Keratinocyte (primary cell): Measurements from ENCODE around the gene THNSL1.

Experiments used
- CTCF ChIP-seq, 3 experiments: IDR thresholded peaks in 1 of 3; conservative IDR thresholded peaks in 1 of 3; optimal IDR thresholded peaks in 1 of 3; 2 replicates in 2 of 3; 3 replicates in 1 of 3; pipeline versions ENCODE3 to v1.5.1; 2011; ENCODE audit warnings: low read length in 3 of 3, mild to moderate bottlenecking in 3 of 3, moderate library complexity in 2 of 3, control low read depth in 1 of 3, inconsistent platforms in 1 of 3; ENCODE audit not compliant: insufficient read depth in 2 of 3; ENCODE audit errors: extremely low read depth in 1 of 3
- EZH2 ChIP-seq: IDR thresholded peaks from one replicate; pipeline ENCODE4 v1.6.1; 2012; ENCODE audit warnings: inconsistent platforms, mild to moderate bottlenecking, low read length, moderate library complexity

DNA sequence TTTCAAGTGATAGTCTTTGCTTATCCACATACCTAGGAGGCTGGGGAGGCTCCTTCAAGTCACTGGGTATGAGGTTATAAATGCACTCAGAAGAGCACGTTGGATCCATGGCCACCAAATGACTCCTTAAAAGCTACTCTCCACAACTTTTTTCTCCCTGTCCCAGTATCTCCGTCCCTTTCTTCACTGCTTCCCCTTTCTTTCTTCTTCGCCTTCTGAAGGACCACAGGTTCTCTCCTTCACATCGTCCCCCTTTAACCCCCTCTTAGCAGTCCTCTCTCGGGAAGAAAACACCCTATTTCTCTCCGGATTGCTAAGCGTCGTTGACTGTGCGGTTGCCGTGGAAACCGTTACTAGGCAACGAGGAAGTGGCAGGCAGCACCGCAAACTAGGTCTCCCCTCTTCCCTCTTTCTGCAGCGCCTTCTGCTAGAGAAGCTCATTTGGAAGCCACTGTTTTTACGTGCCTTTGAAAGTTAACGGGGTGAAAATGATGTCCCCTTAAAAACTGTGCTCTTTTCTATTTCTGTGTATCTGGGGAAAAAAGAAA, 510 bp upstream of the THNSL1 start, which contains the start of gene ENKUR:
- TF ChIP-seq CTCF (optimal IDR thresholded peaks at IDR 0.05 in 1 of 3, IDR thresholded peaks at IDR 0.05 in 1 of 3, conservative IDR thresholded peaks at IDR 0.05 in 1 of 3; ENCODE audit: extremely low read depth in 1 of 3, insufficient read depth in 2 of 3, low read length in 3 of 3) = no peak
- TF ChIP-seq EZH2 = no peak
